ENCODE results near the gene FAM110A.

FAM110A gene

DNA sequence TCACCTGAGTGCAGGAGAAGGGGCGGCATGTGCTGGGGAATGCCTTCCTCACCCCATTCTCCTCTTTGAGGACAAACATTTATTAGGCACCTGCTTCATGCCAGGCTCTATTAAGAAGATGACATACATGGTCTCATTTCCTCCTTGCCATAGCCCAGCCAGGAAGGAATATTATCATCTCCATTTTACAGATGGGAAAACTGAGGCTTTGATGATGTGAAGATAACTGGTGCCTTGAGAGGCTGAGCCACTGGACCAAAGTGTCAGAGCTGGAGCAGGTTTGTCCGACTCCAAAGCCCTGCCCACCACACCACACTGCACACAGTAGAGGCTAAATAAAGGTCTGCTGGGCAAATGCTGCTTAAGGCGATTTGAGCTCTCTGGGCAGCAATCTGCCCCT is 37.2 kb downstream of the FAM110A start:
- H3K9me3 ChIP-seq (ENCODE audit: control insufficient read depth in 2 of 2, low read length in 2 of 2) = no peaks in the 10 kb centered on the region
- no peaks in the 10 kb centered on the region for H3K4me1 ChIP-seq (ENCODE audit: control insufficient read depth in 2 of 2, insufficient read depth in 2 of 2, low read length in 2 of 2)
- H3K27ac ChIP-seq (ENCODE audit: low read depth in 2 of 2, low read length in 2 of 2) = no peak overlapping the region
- no peak overlapping the region for H3K4me3 ChIP-seq (ENCODE audit: low read length in 2 of 2)
- H3K36me3 ChIP-seq (ENCODE audit: control insufficient read depth in 2 of 2, insufficient read depth in 2 of 2, low read length in 2 of 2) = no peaks in the 10 kb centered on the region
- no peaks in the 10 kb centered on the region for H3K27me3 ChIP-seq (ENCODE audit: control insufficient read depth in 2 of 2, insufficient read depth in 2 of 2, low read length in 2 of 2)
- H3K9ac ChIP-seq (ENCODE audit: low read depth in 1 of 2, low read length in 2 of 2) = no peak overlapping the region

DNA sequence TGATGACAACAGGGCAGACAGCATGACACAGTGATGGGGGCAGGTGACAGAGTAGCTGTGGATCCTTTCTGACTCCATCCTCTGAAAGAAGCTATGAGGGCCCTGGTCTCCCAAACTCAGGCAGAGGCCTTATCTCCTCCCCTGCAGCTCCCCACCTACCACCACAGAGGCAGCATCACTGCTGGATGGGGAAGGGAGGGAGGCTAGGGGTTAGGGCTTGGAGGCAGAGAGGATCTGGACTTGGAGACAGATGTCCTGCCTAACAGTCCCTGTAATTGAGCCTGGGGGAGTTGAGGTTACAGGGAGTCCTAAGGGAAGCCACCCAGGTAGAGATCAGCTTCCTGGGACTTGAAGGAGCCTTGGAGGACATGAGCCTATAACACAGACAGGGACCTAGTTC is 37.9 kb downstream of the FAM110A start:
- no peaks in the 10 kb centered on the region for H3K36me3 ChIP-seq (ENCODE audit: control insufficient read depth in 2 of 2, insufficient read depth in 2 of 2, low read length in 2 of 2)
- H3K4me3 ChIP-seq (ENCODE audit: low read length in 2 of 2) = no peak overlapping the region
- H3K27me3 ChIP-seq (ENCODE audit: control insufficient read depth in 2 of 2, insufficient read depth in 2 of 2, low read length in 2 of 2) = no peaks in the 10 kb centered on the region

GRCh38 chr20:871948-872347 is 38.4 kb downstream of the FAM110A start:
- H3K4me1 ChIP-seq (ENCODE audit: control insufficient read depth in 2 of 2, insufficient read depth in 2 of 2, low read length in 2 of 2) = no peaks in the 10 kb centered on the region
- H3K27ac ChIP-seq (ENCODE audit: low read depth in 2 of 2, low read length in 2 of 2) = no peak overlapping the region
- H3K9ac ChIP-seq (ENCODE audit: low read depth in 1 of 2, low read length in 2 of 2) = no peak overlapping the region

More for the DNA sequence above, 37.9 kb downstream of the FAM110A start:
- Histone ChIP-seq H3K9me3 (ENCODE audit: control insufficient read depth in 2 of 2, low read length in 2 of 2) (no peaks in the 10 kb centered on the region), H3K4me1 (ENCODE audit: control insufficient read depth in 2 of 2, insufficient read depth in 2 of 2, low read length in 2 of 2) (no peaks in the 10 kb centered on the region), H3K27ac (ENCODE audit: low read depth in 2 of 2, low read length in 2 of 2) (no peak overlapping the region), H3K9ac (ENCODE audit: low read depth in 1 of 2, low read length in 2 of 2) (no peak overlapping the region)

DNA sequence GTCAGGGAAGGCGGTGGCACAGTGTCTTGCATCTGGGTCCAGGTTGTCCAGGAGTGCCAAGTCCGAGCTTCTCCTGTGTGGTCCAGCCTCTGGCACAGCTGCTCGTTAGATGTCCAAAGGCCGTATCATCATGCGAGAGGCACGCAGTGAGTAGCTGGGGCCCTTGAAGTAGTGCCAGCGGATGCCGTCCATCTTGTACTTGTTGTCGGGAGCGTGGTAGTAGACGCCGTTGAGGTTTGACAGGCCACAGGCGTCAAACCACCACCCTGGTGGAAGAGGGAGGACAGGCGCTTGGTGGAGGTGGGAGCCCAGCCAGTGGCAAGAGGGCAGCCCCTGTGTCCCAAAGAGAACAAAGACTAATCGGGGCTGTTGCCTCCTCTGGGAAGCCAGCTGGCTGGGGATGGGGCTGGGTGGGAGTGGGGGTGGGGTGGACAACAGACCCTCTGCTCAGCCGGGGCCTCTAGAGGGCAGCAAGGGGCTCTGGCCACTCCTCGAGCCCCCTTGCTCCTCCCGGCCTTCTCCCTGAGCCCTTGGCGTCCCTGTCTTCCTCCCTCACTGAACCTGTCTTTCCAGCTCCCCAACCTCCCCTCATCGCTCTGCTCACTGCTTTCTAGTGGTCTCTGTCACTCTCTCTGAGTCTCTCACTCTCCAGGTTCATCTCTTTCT is 39.5 kb downstream of the FAM110A start:
- no peak overlapping the region for H3K27ac ChIP-seq (ENCODE audit: low read depth in 2 of 2, low read length in 2 of 2)
- H3K36me3 ChIP-seq (ENCODE audit: control insufficient read depth in 2 of 2, insufficient read depth in 2 of 2, low read length in 2 of 2) = no peaks in the 10 kb centered on the region
- no peak overlapping the region for H3K9ac ChIP-seq (ENCODE audit: low read depth in 1 of 2, low read length in 2 of 2)
- H3K4me1 ChIP-seq (ENCODE audit: control insufficient read depth in 2 of 2, insufficient read depth in 2 of 2, low read length in 2 of 2) = no peaks in the 10 kb centered on the region
- no peaks in the 10 kb centered on the region for H3K27me3 ChIP-seq (ENCODE audit: control insufficient read depth in 2 of 2, insufficient read depth in 2 of 2, low read length in 2 of 2)
- no peak overlapping the region for H3K4me3 ChIP-seq (ENCODE audit: low read length in 2 of 2)
- no peaks in the 10 kb centered on the region for H3K9me3 ChIP-seq (ENCODE audit: control insufficient read depth in 2 of 2, low read length in 2 of 2)

More at GRCh38 chr20:871948-872347, 38.4 kb downstream of the FAM110A start:
- H3K4me3 ChIP-seq (ENCODE audit: low read length in 2 of 2) = no peak overlapping the region
- H3K27me3 ChIP-seq (ENCODE audit: control insufficient read depth in 2 of 2, insufficient read depth in 2 of 2, low read length in 2 of 2) = no peaks in the 10 kb centered on the region
- no peaks in the 10 kb centered on the region for H3K36me3 ChIP-seq (ENCODE audit: control insufficient read depth in 2 of 2, insufficient read depth in 2 of 2, low read length in 2 of 2)
- H3K9me3 ChIP-seq (ENCODE audit: control insufficient read depth in 2 of 2, low read length in 2 of 2) = no peaks in the 10 kb centered on the region

GRCh38 chr20:873875-874607 is 40.5 kb downstream of the FAM110A start:
- Histone ChIP-seq H3K9me3 (ENCODE audit: control insufficient read depth in 2 of 2, low read length in 2 of 2) (no peaks in the 10 kb centered on the region), H3K4me3 (ENCODE audit: low read length in 2 of 2) (no peak overlapping the region), H3K4me1 (ENCODE audit: control insufficient read depth in 2 of 2, insufficient read depth in 2 of 2, low read length in 2 of 2) (no peaks in the 10 kb centered on the region), H3K27ac (ENCODE audit: low read depth in 2 of 2, low read length in 2 of 2) (no peak overlapping the region), H3K36me3 (ENCODE audit: control insufficient read depth in 2 of 2, insufficient read depth in 2 of 2, low read length in 2 of 2) (no peaks in the 10 kb centered on the region), H3K9ac (ENCODE audit: low read depth in 1 of 2, low read length in 2 of 2) (no peak overlapping the region), H3K27me3 (ENCODE audit: control insufficient read depth in 2 of 2, insufficient read depth in 2 of 2, low read length in 2 of 2) (no peaks in the 10 kb centered on the region)

DNA sequence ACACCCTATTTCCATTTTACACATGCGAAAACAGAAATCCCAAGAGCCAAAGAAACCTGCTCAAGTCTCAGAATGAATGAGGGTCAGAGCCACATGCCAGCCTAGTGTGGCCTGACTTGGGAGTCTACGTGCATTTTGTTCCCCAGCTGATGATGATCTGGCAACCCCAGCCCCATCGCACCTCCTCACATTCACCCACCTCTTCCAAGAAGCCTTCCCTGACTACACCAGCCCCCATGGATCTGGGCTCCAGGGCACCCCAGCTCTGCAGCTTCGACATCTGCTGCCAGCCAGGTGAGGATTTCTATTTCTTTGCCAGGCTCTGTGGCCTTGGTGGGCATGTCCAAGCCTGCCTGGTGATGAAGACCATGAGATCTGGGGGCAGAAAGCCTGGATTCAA is 41.6 kb downstream of the FAM110A start:
- no peaks in the 10 kb centered on the region for H3K9me3 ChIP-seq (ENCODE audit: control insufficient read depth in 2 of 2, low read length in 2 of 2)

GRCh38 chr20:877814-878213 is 44.3 kb downstream of the FAM110A start:
- Histone ChIP-seq H3K27ac (ENCODE audit: low read depth in 2 of 2, low read length in 2 of 2) (no peak overlapping the region), H3K4me3 (ENCODE audit: low read length in 2 of 2) (no peak overlapping the region), H3K9ac (ENCODE audit: low read depth in 1 of 2, low read length in 2 of 2) (no peak overlapping the region), H3K36me3 (ENCODE audit: control insufficient read depth in 2 of 2, insufficient read depth in 2 of 2, low read length in 2 of 2) (no peaks in the 10 kb centered on the region), H3K27me3 (ENCODE audit: control insufficient read depth in 2 of 2, insufficient read depth in 2 of 2, low read length in 2 of 2) (peaks cover 0 to 2% of the 10 kb centered on the region in 2 donors), H3K9me3 (ENCODE audit: control insufficient read depth in 2 of 2, low read length in 2 of 2) (no peaks in the 10 kb centered on the region), H3K4me1 (ENCODE audit: control insufficient read depth in 2 of 2, insufficient read depth in 2 of 2, low read length in 2 of 2) (no peaks in the 10 kb centered on the region)

More for the DNA sequence above, 41.6 kb downstream of the FAM110A start:
- Histone ChIP-seq H3K4me3 (ENCODE audit: low read length in 2 of 2) (no peak overlapping the region), H3K27ac (ENCODE audit: low read depth in 2 of 2, low read length in 2 of 2) (no peak overlapping the region), H3K27me3 (ENCODE audit: control insufficient read depth in 2 of 2, insufficient read depth in 2 of 2, low read length in 2 of 2) (no peaks in the 10 kb centered on the region), H3K36me3 (ENCODE audit: control insufficient read depth in 2 of 2, insufficient read depth in 2 of 2, low read length in 2 of 2) (no peaks in the 10 kb centered on the region), H3K9ac (ENCODE audit: low read depth in 1 of 2, low read length in 2 of 2) (no peak overlapping the region), H3K4me1 (ENCODE audit: control insufficient read depth in 2 of 2, insufficient read depth in 2 of 2, low read length in 2 of 2) (no peaks in the 10 kb centered on the region)

DNA sequence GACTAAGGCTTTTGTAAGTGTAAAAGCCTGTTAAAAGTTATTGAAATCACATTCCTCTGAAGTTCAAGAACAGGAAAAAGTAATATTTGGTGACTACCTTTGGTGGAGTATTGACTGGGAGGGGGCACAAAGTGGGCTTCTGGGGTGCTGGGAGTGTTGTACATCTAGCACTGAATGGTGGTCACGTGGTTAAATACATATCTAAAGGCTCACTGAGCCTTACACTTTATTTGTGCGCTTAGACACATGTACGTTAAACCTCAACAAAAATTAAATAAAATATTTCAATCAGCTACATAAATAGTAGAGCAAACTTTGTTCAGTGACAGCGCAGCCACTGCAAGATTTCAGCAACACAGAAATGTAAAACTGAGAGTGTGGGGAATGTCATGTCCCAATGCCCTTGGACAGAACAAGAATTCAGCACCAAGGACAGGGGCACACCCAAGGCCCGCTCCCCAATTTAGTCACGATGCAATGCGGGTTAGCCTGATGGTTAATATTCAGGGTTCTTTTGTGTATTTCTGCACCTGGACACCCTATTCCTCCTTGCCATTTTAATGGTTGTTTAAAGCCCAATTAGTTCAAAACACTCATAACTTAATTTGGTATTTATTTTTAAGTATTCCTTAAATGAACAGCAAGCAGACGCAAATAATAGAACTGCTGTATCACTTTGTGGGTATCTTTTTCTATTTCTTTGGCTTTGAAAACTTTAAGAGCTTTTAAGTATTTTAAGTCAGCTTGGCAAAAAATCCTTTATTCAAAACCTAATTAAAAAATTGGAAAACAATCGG is 45.2 kb downstream of the FAM110A start:
- no peaks in the 10 kb centered on the region for H3K9me3 ChIP-seq (ENCODE audit: control insufficient read depth in 2 of 2, low read length in 2 of 2)
- no peaks in the 10 kb centered on the region for H3K36me3 ChIP-seq (ENCODE audit: control insufficient read depth in 2 of 2, insufficient read depth in 2 of 2, low read length in 2 of 2)
- no peaks in the 10 kb centered on the region for H3K4me1 ChIP-seq (ENCODE audit: control insufficient read depth in 2 of 2, insufficient read depth in 2 of 2, low read length in 2 of 2)
- H3K9ac ChIP-seq (ENCODE audit: low read depth in 1 of 2, low read length in 2 of 2) = no peak overlapping the region
- H3K27me3 ChIP-seq (ENCODE audit: control insufficient read depth in 2 of 2, insufficient read depth in 2 of 2, low read length in 2 of 2) = peaks cover 0 to 2% of the 10 kb centered on the region in 2 donors
- no peak overlapping the region for H3K4me3 ChIP-seq (ENCODE audit: low read length in 2 of 2)
- no peak overlapping the region for H3K27ac ChIP-seq (ENCODE audit: low read depth in 2 of 2, low read length in 2 of 2)

DNA sequence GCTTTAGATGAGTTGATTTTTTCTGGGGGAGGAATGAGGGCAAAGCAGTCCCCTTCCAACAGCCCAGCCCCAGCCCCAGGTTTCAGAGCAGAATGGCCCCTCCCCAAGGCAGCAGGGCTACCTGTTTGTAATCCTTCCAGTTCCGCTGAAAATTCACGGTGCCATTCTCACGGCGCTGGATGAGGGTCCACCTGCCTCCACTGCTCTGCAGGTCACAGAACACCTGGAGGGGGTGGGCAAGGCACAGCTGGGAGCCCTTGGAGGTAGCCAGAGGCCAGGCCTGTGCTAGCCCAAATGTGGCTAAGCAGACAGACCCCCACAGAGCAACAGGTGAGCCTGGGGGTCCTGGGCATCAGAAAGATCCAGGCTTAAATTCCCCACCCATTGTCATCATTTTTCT is 46.1 kb downstream of the FAM110A start:
- H3K27ac ChIP-seq (ENCODE audit: low read depth in 2 of 2, low read length in 2 of 2) = no peak overlapping the region
- H3K9ac ChIP-seq (ENCODE audit: low read depth in 1 of 2, low read length in 2 of 2) = no peak overlapping the region
- no peaks in the 10 kb centered on the region for H3K4me1 ChIP-seq (ENCODE audit: control insufficient read depth in 2 of 2, insufficient read depth in 2 of 2, low read length in 2 of 2)
- no peak overlapping the region for H3K4me3 ChIP-seq (ENCODE audit: low read length in 2 of 2)
- H3K36me3 ChIP-seq (ENCODE audit: control insufficient read depth in 2 of 2, insufficient read depth in 2 of 2, low read length in 2 of 2) = no peaks in the 10 kb centered on the region
- peaks cover 0 to 6% of the 10 kb centered on the region in 2 donors for H3K27me3 ChIP-seq (ENCODE audit: control insufficient read depth in 2 of 2, insufficient read depth in 2 of 2, low read length in 2 of 2)
- H3K9me3 ChIP-seq (ENCODE audit: control insufficient read depth in 2 of 2, low read length in 2 of 2) = no peaks in the 10 kb centered on the region

Data from mucosa of rectum (tissue), 2 donors.